HG03342 (cell line): Measurements from ENCODE around the gene HSF4.

Experiments
- ATAC-seq: cut with Tn5 transposase; IDR thresholded peaks from one replicate; pipeline ENCODE4 v1.9.1; 2021; ENCODE audit warnings: mild to moderate bottlenecking, moderate library complexity; ENCODE audit not compliant: unreplicated experiment

HSF4 gene

DNA sequence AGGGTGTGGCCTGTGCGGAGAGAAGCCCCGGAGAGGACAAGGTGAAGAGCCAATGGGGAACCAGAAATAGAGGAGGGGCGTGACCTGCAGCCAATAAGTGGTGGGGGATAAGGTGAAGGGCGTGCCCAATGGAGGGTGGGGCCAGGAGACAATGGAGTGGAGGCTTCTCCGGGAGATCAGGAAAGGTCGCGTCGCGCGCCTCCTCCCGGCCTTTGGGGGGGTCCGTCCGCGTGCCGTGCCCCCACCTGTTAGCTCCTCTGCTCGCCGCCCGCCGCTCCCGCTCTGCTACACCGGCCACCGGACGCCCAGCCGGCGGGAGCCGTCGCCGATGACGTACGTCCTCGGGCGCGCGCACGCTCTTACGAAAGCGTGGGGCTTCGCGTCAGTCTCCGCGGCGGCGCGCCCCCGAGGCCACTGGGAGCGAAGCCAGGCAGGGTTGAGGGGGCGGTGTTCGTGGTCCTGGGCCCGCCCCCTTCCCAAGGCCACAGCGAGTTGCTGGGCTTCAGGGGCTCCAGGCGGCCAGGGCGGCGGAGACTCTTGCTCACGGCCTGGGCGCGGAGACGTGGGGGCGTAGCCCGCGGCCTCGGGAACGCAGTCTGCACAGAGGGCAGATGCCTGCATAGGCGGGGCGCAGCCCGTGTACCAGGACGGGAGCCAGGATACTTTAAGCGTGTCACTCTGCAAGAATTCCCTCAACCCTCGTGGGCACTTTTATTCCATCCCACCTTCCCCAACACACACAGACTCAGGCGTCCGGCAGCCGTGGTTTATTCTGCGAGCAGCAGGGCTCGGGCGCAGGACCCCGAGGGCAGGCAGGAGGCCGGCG is 19.3 kb downstream of the HSF4 start, which contains the start of gene MATCAP1:
Gene MATCAP1, minus strand, starts transcription at position 337 of the 826 bp plus-strand sequence. CDS start 3,353 bp downstream, outside the sequence.
- ATAC-seq: peak; percentile 94

DNA sequence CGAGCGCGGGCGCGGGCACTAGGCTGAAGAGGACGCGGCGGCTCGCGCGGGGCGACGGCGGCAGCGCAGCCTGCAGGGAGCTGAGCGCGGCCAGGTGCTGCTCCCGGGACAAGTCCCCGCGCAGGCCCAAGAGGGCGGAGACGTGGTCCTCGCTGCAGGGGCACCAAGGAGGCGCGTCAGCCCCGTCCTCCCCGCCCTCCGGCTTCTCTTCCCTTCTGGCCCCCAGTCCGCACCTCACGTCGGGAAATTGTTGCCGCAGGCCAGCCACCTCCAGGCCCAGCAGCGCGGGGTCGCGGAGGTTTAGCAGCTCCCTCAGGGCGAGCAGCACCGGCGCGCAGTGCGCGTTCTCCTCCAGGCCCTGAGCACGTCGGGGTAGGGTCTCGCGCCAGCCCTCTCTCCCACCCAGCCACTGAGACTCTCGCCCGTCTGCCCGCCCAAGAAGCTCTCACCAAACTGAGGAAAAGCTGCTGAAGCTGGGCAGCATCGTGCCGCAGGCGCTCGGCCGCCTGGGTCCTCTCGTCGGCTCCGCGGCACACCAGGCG is 20.0 kb downstream of the HSF4 start:
- no peak for ATAC-seq

DNA sequence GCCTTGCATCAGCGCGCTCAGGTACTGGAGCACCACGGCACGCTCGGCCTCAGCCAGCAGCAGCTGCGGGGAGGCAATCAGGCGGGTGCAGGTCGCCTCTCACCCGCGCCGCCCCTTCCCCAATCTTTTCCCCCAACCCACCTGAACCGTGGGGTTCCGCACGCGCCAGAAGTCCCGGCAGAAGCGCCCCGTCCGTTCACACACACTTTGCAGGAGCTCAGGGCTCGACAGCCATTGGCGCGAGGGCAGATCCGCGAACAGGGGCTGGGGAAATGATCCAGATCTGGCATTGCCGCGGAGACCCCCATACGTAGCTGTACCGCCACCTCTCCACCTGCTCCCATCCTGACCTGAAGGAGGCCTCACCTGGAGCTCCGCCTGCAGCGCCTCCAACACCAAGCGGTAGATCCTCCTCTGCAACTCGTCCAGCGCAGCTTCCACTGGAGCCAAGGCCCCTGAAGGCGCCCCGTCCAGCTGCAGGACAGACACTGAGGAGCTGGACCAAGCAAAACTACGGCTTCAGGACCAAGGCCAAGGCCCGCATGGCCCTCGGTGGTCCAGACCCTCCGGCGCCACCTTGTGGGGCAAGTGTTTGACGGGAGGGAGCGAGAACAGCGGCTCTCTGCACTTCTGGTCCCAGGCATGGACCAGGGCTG is 20.6 kb downstream of the HSF4 start:
- ATAC-seq: no peak

DNA sequence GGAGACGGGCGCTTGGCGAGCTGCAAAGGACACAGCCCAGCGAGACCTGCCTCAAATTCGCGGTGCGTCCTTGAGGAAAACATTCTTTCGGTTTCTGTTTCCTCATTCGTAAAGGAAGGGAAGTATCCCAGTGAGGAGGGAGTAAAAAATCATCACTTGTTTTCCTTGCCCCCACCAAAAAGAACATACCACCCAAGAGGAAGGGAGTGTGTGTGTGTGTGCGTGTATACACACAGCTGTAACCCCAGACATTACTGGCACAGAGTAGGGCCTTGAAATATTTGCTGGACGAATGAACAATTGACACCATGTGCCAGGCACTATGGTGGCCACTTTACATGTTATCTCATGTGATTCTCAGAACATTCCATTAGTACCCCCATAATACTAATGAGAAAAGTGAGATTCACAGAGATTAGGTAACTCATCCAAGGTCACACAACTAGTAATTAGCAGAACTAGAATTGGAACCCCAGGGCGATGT is 21.1 kb downstream of the HSF4 start:
- ATAC-seq: no peak

DNA sequence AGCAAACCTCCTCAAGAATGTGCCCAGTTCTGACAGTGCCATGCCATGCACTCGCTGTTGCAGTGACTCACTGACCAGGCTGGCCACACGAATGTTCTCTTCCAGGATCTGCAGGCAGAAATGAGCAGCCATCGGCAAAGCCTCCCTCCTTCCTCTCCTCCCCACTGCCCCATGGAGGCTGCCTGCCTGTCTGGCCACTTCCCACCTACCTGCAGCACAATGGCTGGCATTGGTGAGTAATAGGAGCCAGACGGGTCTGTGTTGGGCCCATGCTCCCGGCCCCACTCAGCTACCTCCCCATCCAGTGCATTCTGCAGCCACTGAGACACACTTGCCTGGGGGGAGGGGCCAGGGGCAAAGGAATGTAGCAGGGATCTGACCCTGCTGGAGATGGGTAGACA is 22.0 kb downstream of the HSF4 start:
- no peak for ATAC-seq

- no peak for ATAC-seq
These were observed 22.8 kb downstream of the HSF4 start for GRCh38 chr16:67187175-67187890.

GRCh38 chr16:67188323-67188722 is 23.8 kb downstream of the HSF4 start:
- no peak for ATAC-seq

DNA sequence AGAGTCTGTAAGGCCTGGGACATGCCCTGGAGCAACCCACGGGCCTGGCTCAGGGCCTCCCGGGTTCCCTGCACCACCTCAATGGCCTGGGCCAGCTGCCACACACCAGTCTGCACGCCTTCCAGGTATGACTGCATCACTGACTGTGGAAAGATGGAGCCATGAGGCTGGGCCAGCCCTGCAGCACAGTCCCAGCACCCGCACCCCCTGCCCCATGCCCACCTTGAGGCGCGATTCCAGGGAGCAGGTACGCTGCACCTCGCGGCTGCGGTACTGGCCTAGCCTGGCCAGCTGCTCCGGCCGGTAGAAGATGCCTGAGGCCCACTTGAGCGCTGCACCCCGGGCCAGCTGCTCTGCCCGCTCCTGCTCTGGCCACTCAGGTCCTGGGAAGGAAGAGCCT is 24.3 kb downstream of the HSF4 start:
- no peak for ATAC-seq

GRCh38 chr16:67190041-67190440 is 25.5 kb downstream of the HSF4 start, which contains the start of gene EXOC3L1:
TSS of gene EXOC3L1 (minus strand) at chr16:67190136. CDS start at chr16:67189676, 460 bp downstream.
- no peak for ATAC-seq

DNA sequence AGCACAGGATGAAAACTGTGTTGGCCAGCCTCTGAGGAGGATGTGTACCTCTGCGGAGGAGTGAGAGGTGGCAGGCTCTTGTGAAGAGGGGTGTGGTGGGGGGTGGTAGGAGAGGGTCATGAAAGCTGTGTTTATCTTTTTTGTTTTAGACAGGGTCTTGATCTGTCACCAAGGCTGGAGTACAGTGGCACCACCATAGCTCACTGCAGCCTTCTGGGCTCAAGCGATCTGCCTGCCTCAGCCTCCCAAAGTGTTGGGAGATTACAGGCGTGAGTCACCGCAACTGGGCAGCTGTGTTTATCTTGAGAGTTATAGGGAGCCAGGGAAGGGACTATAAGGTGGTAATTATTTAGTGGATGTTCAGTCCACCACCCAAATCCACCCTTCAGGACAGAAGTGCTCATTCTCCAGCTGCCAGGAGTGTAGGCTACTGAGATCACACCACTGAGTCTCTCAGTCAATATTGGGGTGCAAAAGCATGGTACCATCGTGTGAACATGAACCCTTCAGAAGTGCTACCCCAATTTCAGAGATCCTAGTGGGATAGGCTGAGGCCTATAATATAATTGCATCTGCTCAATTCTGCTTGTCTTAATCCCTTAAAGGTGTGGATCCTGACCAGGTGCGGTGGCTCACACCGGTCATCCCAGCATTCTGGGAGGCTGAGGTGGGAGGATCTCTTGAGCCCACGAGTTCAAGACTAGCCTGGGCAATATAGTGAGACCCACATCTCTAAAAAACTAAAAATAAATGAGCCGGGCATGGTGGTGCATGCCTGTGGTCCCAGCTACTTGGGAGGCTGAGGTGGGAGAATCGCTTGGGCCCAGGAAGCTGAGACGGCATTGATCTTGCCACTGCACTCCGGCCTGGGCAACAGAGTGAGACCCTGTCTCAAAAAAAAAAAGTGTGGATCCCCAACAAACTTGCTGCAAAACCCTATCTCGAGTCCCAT is 26.2 kb downstream of the HSF4 start:
- no peak for ATAC-seq

GRCh38 chr16:67191411-67191994 is 27.0 kb downstream of the HSF4 start:
- ATAC-seq: no peak

DNA sequence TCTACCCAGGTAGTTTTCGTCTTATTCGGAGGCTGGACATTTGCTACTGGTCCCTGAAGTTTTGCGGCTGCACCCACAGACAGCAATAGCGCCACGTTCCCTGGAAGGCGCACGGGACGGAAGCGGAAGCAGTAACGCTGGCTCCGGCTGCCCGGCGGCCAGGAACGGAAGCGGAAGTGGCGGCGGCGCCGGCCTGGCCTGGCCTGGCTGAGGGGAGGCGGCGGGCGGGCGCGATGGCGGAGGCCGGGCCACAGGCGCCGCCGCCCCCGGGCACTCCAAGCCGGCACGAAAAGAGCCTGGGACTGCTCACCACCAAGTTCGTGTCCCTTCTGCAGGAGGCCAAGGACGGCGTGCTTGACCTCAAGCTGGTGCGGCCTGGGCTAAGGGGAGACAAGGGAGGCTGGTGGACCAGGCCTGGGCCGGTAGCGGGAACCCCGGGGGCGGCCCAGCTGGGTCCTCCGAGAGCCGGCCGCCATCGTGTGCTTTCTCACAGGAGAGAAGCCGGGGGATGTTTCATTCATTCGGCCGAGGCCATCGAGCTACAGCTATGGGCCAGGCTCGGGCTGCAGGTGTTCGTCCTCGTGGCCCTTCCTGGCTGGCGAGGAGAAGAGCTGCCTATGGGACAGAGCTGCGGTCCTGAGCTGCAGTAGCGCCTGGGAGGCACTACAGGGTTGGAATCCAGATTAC is 27.6 kb downstream of the HSF4 start, which contains the start of gene E2F4:
Gene E2F4, plus strand, starts transcription at position 161 of the 687 bp plus-strand sequence. Its CDS starts 73 bp downstream, at position 234.
- peak; percentile 85 for ATAC-seq

DNA sequence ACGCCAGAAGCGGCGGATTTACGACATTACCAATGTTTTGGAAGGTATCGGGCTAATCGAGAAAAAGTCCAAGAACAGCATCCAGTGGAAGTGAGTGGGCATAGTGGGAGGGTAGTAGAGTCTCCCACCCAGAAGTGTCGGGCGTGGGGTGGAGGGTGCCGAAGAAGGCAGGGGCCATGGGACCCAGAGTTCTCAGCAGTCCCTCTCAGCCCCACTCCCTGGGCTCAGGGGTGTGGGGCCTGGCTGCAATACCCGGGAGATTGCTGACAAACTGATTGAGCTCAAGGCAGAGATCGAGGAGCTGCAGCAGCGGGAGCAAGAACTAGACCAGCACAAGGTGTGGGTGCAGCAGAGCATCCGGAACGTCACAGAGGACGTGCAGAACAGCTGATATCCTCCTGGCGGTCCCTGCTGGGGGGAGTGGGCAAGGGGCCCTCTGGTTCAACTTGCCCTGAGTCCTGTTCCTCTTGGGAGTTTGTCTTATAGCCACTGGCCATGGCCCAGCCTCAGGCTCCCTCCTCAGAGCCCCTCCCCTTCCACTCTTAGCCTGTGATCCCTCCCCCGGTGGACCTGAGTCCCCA is 28.3 kb downstream of the HSF4 start:
- no peak for ATAC-seq

DNA sequence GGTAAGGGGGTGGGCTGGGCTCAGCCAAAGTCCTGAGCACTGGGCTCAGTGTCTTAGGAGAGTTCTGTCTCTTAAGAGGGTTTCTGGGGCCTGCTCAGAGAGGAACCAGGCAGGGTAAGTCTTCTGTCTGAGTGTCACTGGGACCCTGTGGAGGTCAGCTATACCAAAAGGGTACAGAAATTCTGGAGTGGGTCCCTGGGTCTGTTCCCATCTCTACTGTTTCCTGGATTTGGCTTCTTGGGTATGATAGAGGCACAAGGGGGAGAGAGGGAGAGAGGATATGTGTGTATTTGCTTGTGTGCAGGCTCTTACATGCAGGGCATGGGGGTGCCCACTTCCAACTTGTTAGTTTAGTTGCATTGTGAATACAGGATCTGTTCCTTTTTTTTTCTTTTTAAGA is 29.0 kb downstream of the HSF4 start:
- no peak for ATAC-seq

DNA sequence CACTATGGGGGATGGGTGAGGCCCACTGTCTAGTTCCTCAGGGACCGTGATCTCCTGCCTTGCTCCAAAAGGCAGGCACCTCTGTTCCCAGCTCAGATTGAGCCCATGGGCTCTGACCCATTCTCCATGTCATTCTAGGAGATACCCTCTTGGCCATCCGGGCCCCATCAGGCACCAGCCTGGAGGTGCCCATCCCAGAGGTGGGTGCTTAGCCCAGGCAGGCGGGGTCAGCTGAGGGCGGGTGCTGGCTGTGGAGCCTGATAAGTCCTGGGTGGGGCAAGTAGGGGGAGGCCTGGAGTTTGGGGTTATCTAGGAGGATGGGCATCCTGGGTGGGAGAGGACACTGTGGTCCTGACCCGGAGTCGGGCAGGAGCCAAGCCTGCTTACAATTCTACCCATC is 29.7 kb downstream of the HSF4 start:
- ATAC-seq: no peak

DNA sequence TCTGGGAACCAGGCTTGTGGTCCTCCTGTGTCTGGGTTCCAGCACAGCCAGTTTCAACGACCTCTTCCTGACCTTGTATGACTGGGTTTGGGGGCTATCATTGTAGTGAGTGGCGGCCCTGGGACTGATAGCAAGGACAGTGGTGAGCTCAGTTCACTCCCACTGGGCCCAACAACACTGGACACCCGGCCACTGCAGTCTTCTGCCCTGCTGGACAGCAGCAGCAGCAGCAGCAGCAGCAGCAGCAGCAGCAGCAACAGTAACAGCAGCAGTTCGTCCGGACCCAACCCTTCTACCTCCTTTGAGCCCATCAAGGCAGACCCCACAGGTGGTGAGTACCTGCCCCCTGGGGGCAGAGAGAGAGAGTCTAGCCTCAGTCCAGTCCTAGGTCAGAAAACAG is 31.1 kb downstream of the HSF4 start:
- no peak for ATAC-seq

- no peak for ATAC-seq
These were observed 32.3 kb downstream of the HSF4 start for GRCh38 chr16:67196881-67197280.

DNA sequence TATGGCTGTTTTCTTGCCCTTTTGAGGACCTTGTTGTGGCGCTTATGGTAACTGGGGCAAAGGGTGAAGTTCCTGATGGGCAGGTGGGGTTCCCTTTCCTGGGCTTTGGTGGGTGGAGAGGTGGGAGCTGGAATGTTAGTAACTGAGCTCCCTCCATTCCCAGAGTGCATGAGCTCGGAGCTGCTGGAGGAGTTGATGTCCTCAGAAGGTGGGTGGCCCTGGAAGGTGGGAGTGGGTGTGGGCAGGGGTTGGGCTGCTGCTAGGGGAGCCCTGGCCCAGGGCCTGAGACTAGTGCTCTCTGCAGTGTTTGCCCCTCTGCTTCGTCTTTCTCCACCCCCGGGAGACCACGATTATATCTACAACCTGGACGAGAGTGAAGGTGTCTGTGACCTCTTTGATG is 33.2 kb downstream of the HSF4 start:
- ATAC-seq: no peak
